Measurements from ENCODE around the gene ICA1.
"Not testable (repeated sequence)": the region's sequence is repeated elsewhere in the genome, so short reads cannot be mapped to it uniquely, and the experiment has no call there.

The ICA1 gene

DNA sequence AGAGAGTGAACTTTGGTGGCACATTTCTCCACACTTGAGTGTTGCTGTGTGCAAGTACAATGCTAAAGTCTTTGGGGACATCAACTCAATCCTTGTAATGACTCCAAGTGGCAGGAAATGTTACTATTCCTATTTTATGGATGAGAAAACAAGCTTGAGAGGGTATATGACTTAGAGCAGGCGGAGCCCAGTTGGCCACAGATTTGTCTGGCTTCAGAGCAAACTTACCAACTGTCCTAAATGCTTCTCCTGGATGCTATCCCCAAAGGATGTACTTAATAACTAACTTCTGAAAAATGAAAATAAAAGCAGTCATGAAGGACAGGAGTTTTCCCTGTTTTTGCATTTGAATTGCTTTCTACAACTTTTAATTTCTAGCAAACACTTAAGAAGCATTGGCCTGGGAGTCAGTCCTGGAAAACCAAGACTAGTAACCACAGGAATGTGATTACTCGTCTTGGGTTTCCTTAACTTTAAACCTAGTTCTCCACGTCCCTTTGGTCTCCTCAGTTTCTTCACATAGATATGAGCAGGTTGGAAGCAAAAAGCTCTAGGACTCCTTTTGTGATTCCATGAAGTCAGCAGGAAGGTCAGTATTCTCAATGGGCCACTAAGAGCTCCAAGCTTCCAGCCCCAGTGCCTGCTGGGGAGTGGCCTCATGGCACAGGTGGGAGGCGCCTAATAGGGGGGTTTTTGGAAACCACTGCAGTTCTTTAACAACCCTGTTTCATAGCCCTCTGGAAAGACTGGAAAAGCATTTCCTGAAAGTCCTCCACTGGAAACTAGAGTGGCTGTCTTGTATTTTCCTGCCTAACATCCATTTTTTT, 152.6 kb downstream of the ICA1 start:
- no peak for DNase-seq (ENCODE audit: low read depth, low spot score)
- Histone ChIP-seq H3K27ac (no peak overlapping the region), H3K9me3 (ENCODE audit: low read depth, low read length) (no peaks in the 10 kb centered on the region), H3K36me3 (ENCODE audit: insufficient read depth, low read length) (no peaks in the 10 kb centered on the region), H3K9ac (ENCODE audit: insufficient read length) (no peak overlapping the region), H3K4me3 (no peak overlapping the region)
- no peak for TF ChIP-seq POLR2AphosphoS5 (IDR thresholded peaks at IDR 0.05; ENCODE audit: borderline replicate concordance, low read depth, low read length)
- TF ChIP-seq FOXP2 (optimal IDR thresholded peaks at IDR 0.05; ENCODE audit: control extremely low read depth, extremely low read length, insufficient read depth) = no peak
- TF ChIP-seq EZH2 (IDR thresholded peaks at IDR 0.05) = no peak

DNA sequence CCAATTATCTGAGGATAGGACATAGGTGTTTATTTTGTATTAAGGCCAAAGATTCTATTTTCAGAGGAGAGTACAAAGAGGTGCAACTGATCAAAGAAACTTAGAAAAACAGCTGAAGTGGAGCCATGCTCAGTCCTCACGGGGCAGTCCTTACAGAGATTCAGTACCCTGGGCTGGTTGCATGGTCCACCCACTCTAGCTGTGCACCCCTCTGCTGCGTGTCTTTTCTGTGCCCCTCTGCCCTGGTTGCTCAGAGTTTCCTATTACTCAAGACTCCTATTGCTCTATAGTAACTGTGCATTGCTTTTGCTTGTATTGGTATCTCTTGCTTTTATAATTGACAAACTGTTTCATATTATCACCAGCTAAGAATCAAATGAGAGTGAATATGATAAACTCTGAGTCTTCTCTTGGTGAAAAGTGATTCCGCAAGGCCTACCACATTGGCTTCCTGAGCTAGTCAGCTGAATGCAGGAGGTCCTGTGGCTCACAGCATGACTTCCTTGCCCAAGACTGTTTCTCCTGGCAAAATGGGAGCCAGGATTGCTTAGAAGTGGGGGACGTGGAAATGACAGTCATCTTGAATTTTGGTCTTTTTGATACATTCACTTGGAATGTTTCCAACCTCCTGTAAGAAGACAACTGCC, 156.4 kb downstream of the ICA1 start:
- Histone ChIP-seq H3K9me3 (ENCODE audit: low read depth, low read length) (no peaks in the 10 kb centered on the region), H3K36me3 (ENCODE audit: insufficient read depth, low read length) (no peaks in the 10 kb centered on the region), H3K4me3 (no peak overlapping the region), H3K27ac (no peak overlapping the region), H3K9ac (ENCODE audit: insufficient read length) (no peak overlapping the region)
- DNase-seq (ENCODE audit: low read depth, low spot score) = no peak
- TF ChIP-seq EZH2 (IDR thresholded peaks at IDR 0.05) (no peak), FOXP2 (optimal IDR thresholded peaks at IDR 0.05; ENCODE audit: control extremely low read depth, extremely low read length, insufficient read depth) (no peak), POLR2AphosphoS5 (IDR thresholded peaks at IDR 0.05; ENCODE audit: borderline replicate concordance, low read depth, low read length) (no peak)

DNA sequence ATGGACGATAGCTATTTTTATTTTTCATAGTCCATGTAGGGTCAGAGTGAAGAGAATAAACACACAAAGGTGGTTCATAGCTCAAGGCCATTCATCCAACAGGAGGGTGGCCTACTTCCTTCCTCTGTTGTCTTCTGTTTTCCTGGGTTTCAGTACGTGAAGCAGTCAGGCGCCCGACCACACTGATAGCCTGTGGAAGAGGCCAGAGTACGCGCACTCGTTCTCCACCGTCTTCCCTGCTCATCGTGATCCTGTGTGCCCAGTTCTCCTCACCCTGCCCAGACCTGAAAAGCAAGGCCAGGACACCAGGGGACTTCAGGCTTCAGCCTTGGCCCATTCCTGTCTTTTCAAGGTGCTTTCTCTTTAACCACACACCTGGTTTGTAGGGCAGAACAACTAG, 158.7 kb downstream of the ICA1 start:
- no peak for DNase-seq (ENCODE audit: low read depth, low spot score)
- Histone ChIP-seq H3K9ac (ENCODE audit: insufficient read length) (no peak overlapping the region), H3K36me3 (ENCODE audit: insufficient read depth, low read length) (no peaks in the 10 kb centered on the region), H3K27ac (no peak overlapping the region), H3K4me3 (no peak overlapping the region), H3K9me3 (ENCODE audit: low read depth, low read length) (no peaks in the 10 kb centered on the region)
- TF ChIP-seq EZH2 (IDR thresholded peaks at IDR 0.05) (no peak), FOXP2 (optimal IDR thresholded peaks at IDR 0.05; ENCODE audit: control extremely low read depth, extremely low read length, insufficient read depth) (no peak), POLR2AphosphoS5 (IDR thresholded peaks at IDR 0.05; ENCODE audit: borderline replicate concordance, low read depth, low read length) (no peak)

DNA sequence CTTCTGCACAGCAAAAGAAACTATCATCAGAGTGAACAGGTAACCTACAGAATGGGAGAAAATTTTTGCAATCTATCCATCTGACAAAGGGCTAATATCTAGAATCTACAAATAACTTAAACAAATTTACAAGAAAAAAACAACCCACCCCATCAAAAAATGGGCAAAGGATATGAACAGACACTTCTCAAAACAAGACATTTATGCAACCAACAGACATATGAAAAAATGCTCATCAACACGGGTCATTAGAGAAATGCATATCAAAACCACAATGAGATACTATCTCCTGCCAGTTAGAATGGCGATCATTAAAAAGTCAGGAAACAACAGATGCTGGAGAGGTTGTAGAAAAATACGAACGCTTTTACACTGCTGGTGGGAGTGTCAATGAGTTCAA, 160.7 kb downstream of the ICA1 start:
- not testable (repeated sequence) for DNase-seq (ENCODE audit: low read depth, low spot score); H3K9ac ChIP-seq (ENCODE audit: insufficient read length); H3K9me3 ChIP-seq (ENCODE audit: low read depth, low read length); H3K27ac ChIP-seq; H3K4me3 ChIP-seq; H3K36me3 ChIP-seq (ENCODE audit: insufficient read depth, low read length)

DNA sequence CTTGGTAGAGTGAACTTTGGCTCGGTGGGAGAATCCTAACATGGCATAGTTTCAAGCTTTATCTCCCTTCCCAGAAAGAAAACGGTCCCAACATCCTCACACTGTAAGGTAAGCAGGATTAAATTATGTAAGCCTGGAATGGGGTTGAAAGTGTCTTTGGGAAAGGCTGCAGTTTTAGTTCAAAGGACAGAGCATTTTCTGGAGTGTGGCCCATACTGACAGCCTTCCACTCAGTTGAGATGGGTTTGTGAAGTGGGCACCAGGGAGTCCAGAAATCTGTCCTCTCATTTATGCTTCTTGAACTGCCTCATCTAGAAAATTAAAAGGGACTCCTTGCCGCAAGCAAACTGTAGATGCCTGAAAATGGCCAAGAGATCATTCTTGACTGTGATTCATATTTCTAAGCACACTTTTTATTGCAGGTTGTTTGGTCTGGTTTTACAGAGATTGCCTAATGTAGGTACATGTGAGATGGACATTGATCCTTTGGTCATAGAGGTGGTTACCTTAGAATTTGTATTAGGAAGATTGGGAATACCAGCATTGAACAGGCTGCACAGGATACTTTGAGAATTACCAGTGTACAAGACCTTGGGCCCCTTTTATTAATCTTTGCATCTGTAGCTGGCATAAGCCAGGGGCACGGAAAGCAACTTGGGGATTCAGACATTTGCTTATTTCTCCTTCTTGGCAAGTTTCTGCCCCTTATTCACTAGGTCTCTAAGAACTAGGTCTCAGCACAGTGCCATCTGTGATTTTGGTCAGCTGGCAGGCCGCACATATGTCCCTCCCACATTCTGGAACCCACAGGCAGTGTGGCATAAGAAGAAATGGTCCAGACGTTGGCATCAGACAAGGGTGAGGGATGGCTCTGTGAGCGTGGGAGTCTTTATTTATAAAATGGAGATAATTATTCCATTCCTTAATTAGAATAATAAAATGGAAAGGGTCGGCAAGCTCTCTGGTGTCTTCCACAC, 167.5 kb downstream of the ICA1 start:
- TF ChIP-seq FOXP2 (optimal IDR thresholded peaks at IDR 0.05; ENCODE audit: control extremely low read depth, extremely low read length, insufficient read depth) (no peak), POLR2AphosphoS5 (IDR thresholded peaks at IDR 0.05; ENCODE audit: borderline replicate concordance, low read depth, low read length) (no peak)
- Histone ChIP-seq H3K9me3 (ENCODE audit: low read depth, low read length) (no peaks in the 10 kb centered on the region), H3K36me3 (ENCODE audit: insufficient read depth, low read length) (no peaks in the 10 kb centered on the region), H3K4me3 (no peak overlapping the region), H3K27ac (no peak overlapping the region), H3K9ac (ENCODE audit: insufficient read length) (no peak overlapping the region)
- DNase-seq (ENCODE audit: low read depth, low spot score) = no peak

DNA sequence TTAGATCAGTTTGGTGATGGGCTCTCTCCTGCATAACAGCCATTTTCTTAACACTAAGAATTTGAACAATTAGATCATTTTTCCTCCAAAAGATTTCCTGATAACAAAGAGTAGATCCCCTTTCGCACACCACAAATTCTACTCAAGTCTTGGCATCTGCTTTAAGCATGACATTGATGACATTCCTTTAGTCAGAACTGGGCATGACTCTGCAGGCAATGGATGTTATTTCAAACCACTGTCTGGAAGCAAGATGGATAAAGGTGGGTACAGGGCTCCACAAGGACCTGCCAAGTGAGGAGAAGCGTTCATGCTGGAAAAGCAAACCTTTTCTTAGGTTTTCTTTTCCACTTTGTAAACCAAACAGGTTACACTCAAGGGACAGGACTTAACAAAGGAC, 169.8 kb downstream of the ICA1 start:
- H3K9ac ChIP-seq (ENCODE audit: insufficient read length) = no peak overlapping the region
- H3K9me3 ChIP-seq (ENCODE audit: low read depth, low read length) = no peaks in the 10 kb centered on the region
- TF ChIP-seq EZH2 (IDR thresholded peaks at IDR 0.05) (no peak), FOXP2 (optimal IDR thresholded peaks at IDR 0.05; ENCODE audit: control extremely low read depth, extremely low read length, insufficient read depth) (no peak), POLR2AphosphoS5 (IDR thresholded peaks at IDR 0.05; ENCODE audit: borderline replicate concordance, low read depth, low read length) (no peak)
- no peak overlapping the region for H3K27ac ChIP-seq
- H3K4me3 ChIP-seq = no peak overlapping the region
- no peaks in the 10 kb centered on the region for H3K36me3 ChIP-seq (ENCODE audit: insufficient read depth, low read length)
- DNase-seq (ENCODE audit: low read depth, low spot score) = no peak

DNA sequence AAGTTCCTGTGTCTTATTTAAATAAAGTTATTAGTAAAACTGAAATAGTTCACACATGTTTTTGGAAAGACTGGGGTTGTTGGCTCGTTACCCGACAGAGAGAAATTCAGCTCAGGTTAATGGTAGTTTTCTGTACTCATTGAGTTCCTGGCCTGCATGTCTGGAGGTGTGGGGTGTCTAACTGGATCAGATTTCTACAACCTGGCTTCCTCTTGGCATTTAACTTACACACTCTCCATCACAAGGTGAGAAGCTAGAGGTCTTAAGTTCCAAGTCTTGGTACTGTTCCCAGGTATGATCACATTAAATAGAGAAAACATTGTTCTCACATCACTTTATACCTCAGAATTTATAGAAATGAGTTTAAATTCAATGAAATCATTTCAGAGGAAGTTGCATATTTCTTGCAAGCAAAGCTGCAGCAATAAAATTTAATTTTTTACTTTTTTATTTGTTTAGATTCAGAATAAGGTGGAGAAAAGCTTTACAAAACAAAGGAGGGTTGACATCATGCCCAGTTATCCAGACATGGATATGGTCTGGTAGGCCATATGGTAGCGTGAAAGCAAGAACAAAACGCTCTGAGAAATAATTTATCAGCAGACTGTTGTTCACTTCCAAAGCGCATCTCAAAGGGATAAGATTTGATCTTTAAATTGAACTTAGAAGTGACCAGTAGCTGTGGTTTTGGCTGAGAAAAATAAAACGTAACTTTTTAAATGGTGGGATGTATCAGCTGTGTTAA, 172.8 kb downstream of the ICA1 start:
- H3K27ac ChIP-seq = no peak overlapping the region
- no peak overlapping the region for H3K9ac ChIP-seq (ENCODE audit: insufficient read length)
- TF ChIP-seq EZH2 (IDR thresholded peaks at IDR 0.05) (no peak), FOXP2 (optimal IDR thresholded peaks at IDR 0.05; ENCODE audit: control extremely low read depth, extremely low read length, insufficient read depth) (no peak), POLR2AphosphoS5 (IDR thresholded peaks at IDR 0.05; ENCODE audit: borderline replicate concordance, low read depth, low read length) (no peak)
- no peak overlapping the region for H3K4me3 ChIP-seq
- DNase-seq (ENCODE audit: low read depth, low spot score) = no peak
- no peaks in the 10 kb centered on the region for H3K9me3 ChIP-seq (ENCODE audit: low read depth, low read length)
- H3K36me3 ChIP-seq (ENCODE audit: insufficient read depth, low read length) = no peaks in the 10 kb centered on the region

All from SK-N-MC (cell line).